HepG2 (cell line): ENCODE measurements around the gene SPHK1. TPM values are rescaled to one million over a fixed set of nuclear protein-coding genes. Genes with fewer than 3 reads are reported as not detected.
A peak's percentile ranks its signal among the peaks of the same experiment; 100 is the strongest.

Experiments
- AGO2 ChIP-seq: fragments of 200-400 bp; formaldehyde crosslinking; optimal IDR thresholded peaks from 2 replicates; pipeline ENCODE3; 2017; ENCODE audit warnings: mild to moderate bottlenecking, low read depth, low read length, moderate library complexity
- BCL6 ChIP-seq: IDR thresholded peaks from 2 replicates; pipeline ENCODE4 v1.6.1; 2016; ENCODE audit warnings: missing genetic modification reagents, missing compliant biosample characterization
- ERF ChIP-seq: IDR thresholded peaks from 2 replicates; pipeline ENCODE4 v1.6.1; 2018; ENCODE audit warnings: missing biosample characterization, missing genetic modification reagents
- FOXO1 ChIP-seq: sonication (generic); formaldehyde crosslinking; IDR thresholded peaks from 2 replicates; pipeline ENCODE4 v1.4.0; 2020; ENCODE audit warnings: missing genetic modification reagents
- KDM2A ChIP-seq: sonication (generic); formaldehyde crosslinking; IDR thresholded peaks from 2 replicates; pipeline ENCODE4 v1.4.0; 2020; ENCODE audit warnings: low read depth, missing genetic modification reagents, borderline replicate concordance
- MAZ ChIP-seq, 2 experiments: sonication (generic) in 1 of 2; formaldehyde crosslinking in 1 of 2; IDR thresholded peaks; 2 replicates each; pipeline versions ENCODE4 v1.5.0 to v1.6.1; 2012 to 2020; ENCODE audit warnings: low read depth in 2 of 2, mild to moderate bottlenecking in 2 of 2, borderline replicate concordance in 1 of 2, improper control_type of control experiment in 1 of 2, low read length in 1 of 2, missing genetic modification reagents in 1 of 2, moderate library complexity in 1 of 2
- NFIB ChIP-seq: sonication (generic); formaldehyde crosslinking; IDR thresholded peaks from 2 replicates; pipeline ENCODE4 v1.9.0; 2021; ENCODE audit warnings: missing genetic modification reagents, mild to moderate bottlenecking, borderline replicate concordance
- NONO ChIP-seq, 2 experiments: fragments of 450-650 bp in 1 of 2; sonication (generic) in 1 of 2; formaldehyde crosslinking in 1 of 2; IDR thresholded peaks in 1 of 2; conservative IDR thresholded peaks in 1 of 2; 2 replicates each; pipeline versions ENCODE4 v1.6.1 to v1.8.0; 2017 to 2022; ENCODE audit warnings: mild to moderate bottlenecking in 1 of 2, missing genetic modification reagents in 1 of 2, moderate library complexity in 1 of 2
- RAD21 ChIP-seq: fragments of 450-650 bp; formaldehyde crosslinking; IDR thresholded peaks from 2 replicates; pipeline ENCODE4 v1.5.0; 2020; ENCODE audit warnings: mild to moderate bottlenecking
- SAP130 ChIP-seq: IDR thresholded peaks from 2 replicates; pipeline ENCODE4 v1.6.1; 2016; ENCODE audit warnings: low read depth
- SP5 ChIP-seq: IDR thresholded peaks from 2 replicates; pipeline ENCODE4 v1.6.1; 2016; ENCODE audit warnings: low read depth, borderline replicate concordance
- SSRP1 ChIP-seq: IDR thresholded peaks from 2 replicates; pipeline ENCODE4 v1.6.1; 2016; ENCODE audit warnings: control low read depth
- YEATS2 ChIP-seq: sonication (generic); formaldehyde crosslinking; IDR thresholded peaks from 2 replicates; pipeline ENCODE4 v1.4.0; 2020; ENCODE audit warnings: missing genetic modification reagents, borderline replicate concordance
- ZBTB3 ChIP-seq: sonication (generic); formaldehyde crosslinking; IDR thresholded peaks from 2 replicates; pipeline ENCODE4 v1.4.0; 2020; ENCODE audit warnings: low read depth, mild to moderate bottlenecking, moderate library complexity, missing genetic modification reagents, borderline replicate concordance
- ZBTB38 ChIP-seq: sonication (generic); formaldehyde crosslinking; IDR thresholded peaks from 2 replicates; pipeline ENCODE4 v1.5.1; 2020; ENCODE audit warnings: mild to moderate bottlenecking, missing genetic modification reagents
- ZC3H13 ChIP-seq: sonication (generic); formaldehyde crosslinking; IDR thresholded peaks from 2 replicates; pipeline ENCODE4 v1.8.1; 2023; ENCODE audit warnings: mild to moderate bottlenecking, missing genetic modification reagents, moderate library complexity
- ZC3H4 ChIP-seq: sonication (generic); formaldehyde crosslinking; IDR thresholded peaks from 2 replicates; pipeline ENCODE4 v1.4.0; 2020; ENCODE audit warnings: missing genetic modification reagents, borderline replicate concordance
- ZMAT3 ChIP-seq: sonication (generic); formaldehyde crosslinking; conservative IDR thresholded peaks from 2 replicates; pipeline ENCODE4 v1.7.0; 2021; ENCODE audit warnings: missing genetic modification reagents
- ZNF124 ChIP-seq: sonication (generic); formaldehyde crosslinking; IDR thresholded peaks from 2 replicates; pipeline ENCODE4 v1.4.0; 2020; ENCODE audit warnings: missing genetic modification reagents
- ZNF326 ChIP-seq: sonication (generic); formaldehyde crosslinking; IDR thresholded peaks from 2 replicates; pipeline ENCODE4 v1.4.0; 2020; ENCODE audit warnings: missing genetic modification reagents, borderline replicate concordance
- ZNF350 ChIP-seq: sonication (generic); formaldehyde crosslinking; IDR thresholded peaks from 2 replicates; pipeline ENCODE4 v1.4.0; 2020; ENCODE audit warnings: mild to moderate bottlenecking, low read depth, missing genetic modification reagents, borderline replicate concordance
- ZNF605 ChIP-seq: sonication (generic); formaldehyde crosslinking; IDR thresholded peaks from 2 replicates; pipeline ENCODE4 v1.8.0; 2022; ENCODE audit warnings: mild to moderate bottlenecking, missing genetic modification reagents
- ZNF687 ChIP-seq: sonication (generic); formaldehyde crosslinking; IDR thresholded peaks from 2 replicates; pipeline ENCODE4 v1.5.1; 2020; ENCODE audit warnings: mild to moderate bottlenecking, missing genetic modification reagents, moderate library complexity
- ZNF7 ChIP-seq: IDR thresholded peaks from 2 replicates; pipeline ENCODE4 v1.6.1; 2016; ENCODE audit warnings: missing biosample characterization, missing genetic modification reagents
- polyA plus RNA-seq, 8 experiments: library from polyadenylated mRNA; depleted of rRNA in 3 of 8; stranded (reverse) in 7 of 8; unstranded in 1 of 8; fragments of >200 nt; fragmentation: Illumina TruSeq in 4 of 8; extraction: Trizol in 4 of 8; gene quantifications; 2 replicates each; pipeline versions ENCODE4 v1.2.1 to v1.2.3, GENCODE V29; 2011 to 2016; ENCODE audit warnings: low read depth in 4 of 8, missing spikeins in 1 of 8, mixed read lengths in 1 of 8; ENCODE audit not compliant: insufficient read depth in 1 of 8
- total RNA-seq, 5 experiments: library from RNA; depleted of rRNA; stranded (reverse); fragments of >200 nt; fragmentation: Illumina TruSeq; extraction: Trizol; gene quantifications; 2 replicates each; pipeline ENCODE4 v1.2.3, GENCODE V29; 2016; ENCODE audit warnings: low read depth in 1 of 5
- TF ChIP-seq, protein P1 (sequence below): sonication (generic); formaldehyde crosslinking; IDR thresholded peaks from 2 replicates; pipeline ENCODE4 v1.4.0; 2020; ENCODE audit warnings: missing genetic modification reagents

SPHK1 gene
- total and polyA plus RNA-seq, 2 of the 13 experiments (the other 11 are each of a cell fraction or from before 2014, with no cell fraction given): 129 to 160 TPM

GRCh38 chr17:76390003-76390421 lies 5.6 kb downstream of the SPHK1 start (continued):
- peak; percentile 71 for TF ChIP-seq ZC3H13 (CRISPR knock-in tag)
- TF ChIP-seq ZC3H4 (CRISPR knock-in tag): peak; percentile 63; the same call in 1 of the 2 replicates
- TF ChIP-seq ERF (CRISPR knock-in tag): peak; percentile 26; the same call in 1 of the 2 replicates
- TF ChIP-seq ZNF605 (CRISPR knock-in tag): 0 out of 2 replicates have a peak, but pooled peaks have one; percentile 26
- 0 out of 2 replicates have a peak, but pooled peaks have one; percentile 0 for TF ChIP-seq ZNF350 (CRISPR knock-in tag)
- no peak for TF ChIP-seq ZNF7 (CRISPR knock-in tag)
- TF ChIP-seq ZBTB3 (CRISPR knock-in tag): no peak
- TF ChIP-seq BCL6: no peak
- peak; percentile 10; the same call in 1 of the 2 replicates for TF ChIP-seq FOXO1
- no peak for TF ChIP-seq ZBTB38 (CRISPR knock-in tag)
- TF ChIP-seq NONO (IDR thresholded peaks at IDR 0.05): no peak
- 0 out of 2 replicates have a peak, but pooled peaks have one; percentile 37 for TF ChIP-seq NONO (CRISPR knock-in tag; conservative IDR thresholded peaks at IDR 0.05)
- TF ChIP-seq SSRP1: peak; percentile 85
- peak; percentile 88 for TF ChIP-seq AGO2
- no peak for TF ChIP-seq RAD21
- 0 out of 2 replicates have a peak, but pooled peaks have one; percentile 34 for TF ChIP-seq MAZ (IDR thresholded peaks at IDR 0.05; ENCODE audit: borderline replicate concordance, low read depth, low read length)
- no peak for TF ChIP-seq MAZ (CRISPR knock-in tag; IDR thresholded peaks at IDR 0.05; ENCODE audit: low read depth)
- peak; percentile 67; the same call in 1 of the 2 replicates for TF ChIP-seq KDM2A (CRISPR knock-in tag)
- TF ChIP-seq SP5: 0 out of 2 replicates have a peak, but pooled peaks have one; percentile 8
- TF ChIP-seq YEATS2: no peak
- 0 out of 2 replicates have a peak, but pooled peaks have one; percentile 37 for TF ChIP-seq ZMAT3
- TF ChIP-seq, protein P1, sequence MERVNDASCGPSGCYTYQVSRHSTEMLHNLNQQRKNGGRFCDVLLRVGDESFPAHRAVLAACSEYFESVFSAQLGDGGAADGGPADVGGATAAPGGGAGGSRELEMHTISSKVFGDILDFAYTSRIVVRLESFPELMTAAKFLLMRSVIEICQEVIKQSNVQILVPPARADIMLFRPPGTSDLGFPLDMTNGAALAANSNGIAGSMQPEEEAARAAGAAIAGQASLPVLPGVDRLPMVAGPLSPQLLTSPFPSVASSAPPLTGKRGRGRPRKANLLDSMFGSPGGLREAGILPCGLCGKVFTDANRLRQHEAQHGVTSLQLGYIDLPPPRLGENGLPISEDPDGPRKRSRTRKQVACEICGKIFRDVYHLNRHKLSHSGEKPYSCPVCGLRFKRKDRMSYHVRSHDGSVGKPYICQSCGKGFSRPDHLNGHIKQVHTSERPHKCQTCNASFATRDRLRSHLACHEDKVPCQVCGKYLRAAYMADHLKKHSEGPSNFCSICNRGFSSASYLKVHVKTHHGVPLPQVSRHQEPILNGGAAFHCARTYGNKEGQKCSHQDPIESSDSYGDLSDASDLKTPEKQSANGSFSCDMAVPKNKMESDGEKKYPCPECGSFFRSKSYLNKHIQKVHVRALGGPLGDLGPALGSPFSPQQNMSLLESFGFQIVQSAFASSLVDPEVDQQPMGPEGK: peak; percentile 57; the same call in 1 of the 2 replicates
- peak; percentile 72; the same call in 1 of the 2 replicates for TF ChIP-seq NFIB (CRISPR knock-in tag)
- TF ChIP-seq ZNF687: peak; percentile 52
- TF ChIP-seq ZNF124 (CRISPR knock-in tag): no peak
- TF ChIP-seq ZNF326 (CRISPR knock-in tag): peak; percentile 84; the same call in 1 of the 2 replicates
- peak; percentile 23; the same call in 1 of the 2 replicates for TF ChIP-seq SAP130 (CRISPR knock-in tag)
